KMS-11 (cell line): ENCODE results near the gene CCDC91.

ENCODE experiments used
- H2AFZ ChIP-seq: fragments of 200-600 bp; sonication (generic); 2 replicates; pipeline ENCODE4 v1.6.1; 2016; ENCODE audit warnings: antibody characterized with exemption, mixed run types, low read depth
- H3K27ac ChIP-seq: fragments of 200-600 bp; sonication (generic); 2 replicates; pipeline ENCODE4 v1.6.1; 2016; ENCODE audit warnings: mild to moderate bottlenecking, mixed run types
- H3K27me3 ChIP-seq: fragments of 200-600 bp; sonication (generic); 2 replicates; pipeline ENCODE4 v1.6.1; 2017; ENCODE audit warnings: mild to moderate bottlenecking, low read depth, mixed run types, moderate library complexity; ENCODE audit not compliant: insufficient read depth
- H3K36me3 ChIP-seq: fragments of 200-600 bp; sonication (generic); 2 replicates; pipeline ENCODE4 v1.6.1; 2017; ENCODE audit warnings: mild to moderate bottlenecking, mixed run types; ENCODE audit not compliant: insufficient read depth
- H3K4me1 ChIP-seq: fragments of 200-600 bp; sonication (generic); 2 replicates; pipeline ENCODE4 v1.6.1; 2016; ENCODE audit warnings: mild to moderate bottlenecking, low read depth, mixed run types; ENCODE audit not compliant: poor library complexity, severe bottlenecking
- H3K4me2 ChIP-seq: fragments of 200-600 bp; sonication (generic); 2 replicates; pipeline ENCODE4 v1.7.0; 2016; ENCODE audit warnings: mild to moderate bottlenecking, mixed run types
- H3K4me3 ChIP-seq: fragments of 200-600 bp; sonication (generic); IDR thresholded peaks from 2 replicates; pipeline ENCODE4 v1.6.1; 2017; ENCODE audit warnings: low read depth, low read length, mixed read lengths; ENCODE audit not compliant: insufficient read depth
- H3K79me2 ChIP-seq: fragments of 200-600 bp; sonication (generic); 2 replicates; pipeline ENCODE4 v1.6.1; 2016; ENCODE audit warnings: low read depth, mixed run types; ENCODE audit not compliant: insufficient read depth
- H3K9ac ChIP-seq: fragments of 200-600 bp; sonication (generic); 2 replicates; pipeline ENCODE4 v1.6.1; 2016; ENCODE audit warnings: mild to moderate bottlenecking, mixed run types
- H4K20me1 ChIP-seq: fragments of 200-600 bp; sonication (generic); 2 replicates; pipeline ENCODE4 v1.6.1; 2016; ENCODE audit warnings: mild to moderate bottlenecking, mixed run types; ENCODE audit not compliant: insufficient read depth
- CTCF ChIP-seq: fragments of 200-600 bp; sonication (generic); conservative IDR thresholded peaks from 2 replicates; pipeline ENCODE4 v1.6.1; 2017; ENCODE audit warnings: low read depth, mild to moderate bottlenecking, antibody characterized with exemption, low read length, moderate library complexity, mixed read lengths

CCDC91 gene

GRCh38 chr12:28349196-28349595 is 158.9 kb downstream of the CCDC91 start:
- Histone ChIP-seq H3K4me1 (no peaks in the 10 kb centered on the region), H4K20me1 (no peaks in the 10 kb centered on the region), H3K79me2 (no peaks in the 10 kb centered on the region), H3K27me3 (no peaks in the 10 kb centered on the region), H3K4me2 (no peak overlapping the region), H2AFZ (no peak overlapping the region), H3K27ac (no peak overlapping the region), H3K4me3 (no peak overlapping the region), H3K36me3 (no peaks in the 10 kb centered on the region), H3K9ac (no peak overlapping the region)
- TF ChIP-seq CTCF = no peak

- no peak overlapping the region for H2AFZ ChIP-seq
- H3K4me3 ChIP-seq = no peak overlapping the region
- no peaks in the 10 kb centered on the region for H3K4me1 ChIP-seq
- H3K4me2 ChIP-seq = no peak overlapping the region
- no peaks in the 10 kb centered on the region for H4K20me1 ChIP-seq
- no peak overlapping the region for H3K9ac ChIP-seq
- no peak for TF ChIP-seq CTCF
- no peak overlapping the region for H3K27ac ChIP-seq
- H3K79me2 ChIP-seq = no peaks in the 10 kb centered on the region
- H3K27me3 ChIP-seq = no peaks in the 10 kb centered on the region
- H3K36me3 ChIP-seq = no peaks in the 10 kb centered on the region
Measured at GRCh38 chr12:28350502-28350901, 160.2 kb downstream of the CCDC91 start.

- no peak overlapping the region for H2AFZ ChIP-seq
- no peak overlapping the region for H3K27ac ChIP-seq
- TF ChIP-seq CTCF = no peak
- no peaks in the 10 kb centered on the region for H4K20me1 ChIP-seq
- H3K9ac ChIP-seq = no peak overlapping the region
- H3K36me3 ChIP-seq = no peaks in the 10 kb centered on the region
- no peak overlapping the region for H3K4me3 ChIP-seq
- no peaks in the 10 kb centered on the region for H3K79me2 ChIP-seq
- no peak overlapping the region for H3K4me2 ChIP-seq
- H3K27me3 ChIP-seq = no peaks in the 10 kb centered on the region
- no peaks in the 10 kb centered on the region for H3K4me1 ChIP-seq
Measured at GRCh38 chr12:28351414-28351813, 161.2 kb downstream of the CCDC91 start.

GRCh38 chr12:28355161-28355560 is 164.9 kb downstream of the CCDC91 start:
- Histone ChIP-seq H3K27me3 (no peaks in the 10 kb centered on the region), H3K9ac (no peak overlapping the region), H4K20me1 (no peaks in the 10 kb centered on the region), H3K36me3 (no peaks in the 10 kb centered on the region), H3K4me1 (no peaks in the 10 kb centered on the region), H3K4me2 (no peak overlapping the region), H2AFZ (no peak overlapping the region), H3K79me2 (no peaks in the 10 kb centered on the region), H3K4me3 (no peak overlapping the region), H3K27ac (no peak overlapping the region)
- no peak for TF ChIP-seq CTCF

- Histone ChIP-seq H3K9ac (no peak overlapping the region), H3K27ac (no peak overlapping the region), H3K27me3 (no peaks in the 10 kb centered on the region), H3K4me3 (no peak overlapping the region), H3K4me2 (no peak overlapping the region), H3K79me2 (no peaks in the 10 kb centered on the region), H3K36me3 (no peaks in the 10 kb centered on the region), H2AFZ (no peak overlapping the region), H3K4me1 (no peaks in the 10 kb centered on the region), H4K20me1 (no peaks in the 10 kb centered on the region)
- TF ChIP-seq CTCF = no peak
Measured at GRCh38 chr12:28360253-28360652, 170.0 kb downstream of the CCDC91 start.
